HG02588 (cell line): Measurements from ENCODE around the gene SPATS2L.

Experiments
- ATAC-seq: cut with Tn5 transposase; IDR thresholded peaks from one replicate; pipeline ENCODE4 v1.9.1; 2021; ENCODE audit warnings: mild to moderate bottlenecking, moderate library complexity; ENCODE audit not compliant: unreplicated experiment

The SPATS2L gene

GRCh38 chr2:200488169-200488568 lies 181.7 kb downstream of the SPATS2L start:
- ATAC-seq = no peak

GRCh38 chr2:200490001-200490400 lies 183.5 kb downstream of the SPATS2L start:
- no peak for ATAC-seq

DNA sequence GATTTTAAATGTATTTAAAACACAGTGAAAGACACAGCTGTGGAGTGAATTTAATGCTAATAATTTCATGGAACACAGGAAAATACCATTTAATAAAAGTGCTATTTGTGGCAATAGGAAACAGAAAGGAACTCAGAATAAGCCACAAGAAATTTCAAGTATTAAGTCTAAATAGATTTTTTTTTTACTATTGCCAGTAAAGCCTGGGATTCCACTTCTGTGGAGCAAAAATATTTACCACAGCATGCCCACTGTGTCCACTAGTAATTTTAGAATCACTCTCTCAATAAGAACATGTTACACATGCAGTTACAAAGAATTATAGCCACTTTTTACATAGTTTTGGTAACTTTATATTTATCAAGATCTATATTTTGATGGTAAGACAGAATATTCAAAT lies 186.2 kb downstream of the SPATS2L start:
- ATAC-seq = no peak

DNA sequence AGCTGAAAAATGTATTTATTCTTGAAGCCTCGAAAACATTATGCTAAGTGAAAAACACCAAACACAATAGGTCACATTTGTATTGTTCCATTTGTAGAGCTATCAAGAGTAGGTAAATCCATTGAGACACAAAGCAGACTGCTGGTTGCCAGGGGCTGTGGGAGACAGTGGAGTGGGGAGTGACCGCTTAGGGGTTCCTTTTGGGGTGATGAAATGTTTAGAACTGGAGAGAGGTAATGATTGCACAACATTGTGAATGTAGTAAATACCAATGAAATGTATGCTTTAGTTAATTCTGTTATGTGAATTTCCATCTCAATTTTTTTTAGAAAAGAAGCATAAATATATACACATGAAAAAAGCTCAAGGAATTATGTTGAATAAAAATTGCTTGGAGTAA lies 187.6 kb downstream of the SPATS2L start:
- no peak for ATAC-seq

DNA sequence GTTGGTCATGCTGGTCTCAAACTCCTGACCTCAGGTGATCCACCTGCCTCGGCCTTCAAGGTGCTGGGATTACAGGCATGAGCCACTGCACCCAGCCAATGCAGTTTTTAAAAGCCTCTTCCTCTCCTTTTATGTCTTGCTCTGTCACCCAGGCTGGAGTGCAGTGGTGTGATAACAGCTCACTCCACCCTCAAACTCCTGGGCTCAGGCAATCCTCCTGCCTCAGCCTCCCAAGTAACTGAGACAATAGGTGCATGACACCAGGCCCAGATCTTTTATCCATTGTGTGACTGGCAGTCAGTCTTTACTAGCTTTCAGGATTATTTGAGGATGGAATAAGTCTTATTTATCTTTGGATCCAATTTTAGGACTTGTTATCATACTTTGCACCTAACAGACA lies 190.2 kb downstream of the SPATS2L start:
- no peak for ATAC-seq

DNA sequence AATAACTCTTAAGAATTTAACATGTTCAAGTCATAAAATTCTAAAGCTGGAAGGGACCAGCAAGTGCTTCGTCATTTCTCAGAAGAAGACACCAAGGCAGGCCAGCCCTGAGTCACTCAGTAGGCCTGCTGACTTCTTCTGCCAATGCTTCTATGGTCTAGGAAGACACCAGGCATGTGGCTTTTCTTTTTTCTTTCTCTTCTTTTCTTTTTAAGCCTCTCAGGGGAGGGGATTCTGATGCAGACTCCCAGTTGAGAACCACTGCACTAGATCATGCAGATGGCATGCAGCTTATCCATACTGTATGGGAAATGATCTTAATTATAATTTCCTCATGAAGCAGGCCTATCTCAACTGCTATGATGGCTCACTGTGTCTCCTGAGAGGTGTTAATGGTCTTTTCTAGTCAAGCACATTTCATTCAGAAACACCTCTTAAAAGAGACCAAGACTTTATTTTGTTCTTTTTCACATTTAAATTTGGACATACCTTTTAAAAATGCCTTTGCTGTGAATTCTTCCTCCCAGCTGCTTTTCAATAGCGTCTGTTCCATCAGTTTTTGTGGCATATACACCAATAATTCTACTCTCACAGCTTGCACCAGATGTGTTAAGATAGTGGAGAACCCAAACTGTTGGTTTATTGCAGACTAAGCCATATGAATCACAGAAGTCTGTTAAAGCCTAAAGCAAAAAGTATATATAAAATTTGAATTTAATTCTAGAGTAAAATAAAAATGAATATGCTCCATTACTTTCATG lies 192.1 kb downstream of the SPATS2L start:
- no peak for ATAC-seq

DNA sequence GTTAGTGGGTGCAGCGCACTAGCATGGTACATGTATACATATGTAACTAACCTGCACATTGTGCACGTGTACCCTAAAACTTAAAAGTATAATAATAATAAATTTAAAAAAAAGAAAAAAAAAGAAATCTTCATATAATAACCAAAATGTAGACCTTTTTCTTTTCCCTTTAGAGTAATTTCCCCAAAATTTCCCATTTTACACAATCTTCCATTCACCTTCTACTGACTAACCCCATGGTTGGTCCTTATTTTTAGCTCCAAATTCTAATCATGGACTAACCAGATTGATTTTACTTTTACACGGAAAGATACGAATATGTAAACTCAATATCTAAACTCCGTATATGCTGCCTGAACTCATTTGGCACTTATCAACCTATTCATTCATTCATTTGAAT lies 195.7 kb downstream of the SPATS2L start:
- ATAC-seq = no peak

GRCh38 chr2:200506679-200507078 lies 200.2 kb downstream of the SPATS2L start:
- no peak for ATAC-seq

GRCh38 chr2:200507179-200507578 lies 200.7 kb downstream of the SPATS2L start:
- no peak for ATAC-seq

DNA sequence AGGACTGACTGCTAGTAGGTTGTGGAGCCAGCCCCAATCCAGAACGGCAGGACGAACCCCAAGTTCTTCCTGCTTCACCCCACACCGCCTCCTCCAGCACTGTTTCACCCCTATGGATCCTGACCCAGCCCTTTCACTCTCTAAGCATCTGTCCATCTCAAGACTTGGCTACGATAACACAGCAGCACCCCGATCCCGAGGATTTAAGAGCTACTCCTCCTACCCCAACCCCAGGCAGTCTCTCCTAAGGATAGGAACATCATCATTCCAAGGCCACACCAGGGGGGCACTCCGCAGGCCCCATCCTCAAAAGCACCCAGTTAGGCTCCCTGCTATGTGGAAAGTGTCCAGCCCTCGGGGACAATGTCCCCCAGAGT lies 202.7 kb downstream of the SPATS2L start:
- no peak for ATAC-seq

GRCh38 chr2:200509612-200510433 lies 203.3 kb downstream of the SPATS2L start, which contains the start of gene KCTD18:
TSS of gene KCTD18 (minus strand) at chr2:200510068. CDS start at chr2:200507016, 3,052 bp downstream.
- ATAC-seq = peak; percentile 99

DNA sequence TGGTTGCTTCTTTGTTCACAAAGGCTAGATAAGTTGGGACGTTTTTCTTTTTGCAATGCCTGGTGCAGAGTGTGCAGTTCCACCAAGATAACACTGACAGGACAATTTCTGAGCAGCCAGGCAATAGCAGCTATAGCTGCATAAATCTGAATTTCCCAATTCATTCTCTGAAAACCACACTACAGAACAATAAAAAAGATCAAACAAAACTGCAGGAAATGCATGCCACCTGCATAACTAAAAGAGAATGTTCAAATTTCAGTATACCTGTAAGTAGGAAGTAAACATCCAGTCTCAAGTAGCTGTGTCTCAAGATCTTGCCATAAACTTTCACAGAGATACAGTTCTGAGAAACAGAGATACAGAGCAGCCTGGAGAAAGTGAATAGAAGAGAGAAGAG lies 208.7 kb downstream of the SPATS2L start:
- ATAC-seq = no peak

DNA sequence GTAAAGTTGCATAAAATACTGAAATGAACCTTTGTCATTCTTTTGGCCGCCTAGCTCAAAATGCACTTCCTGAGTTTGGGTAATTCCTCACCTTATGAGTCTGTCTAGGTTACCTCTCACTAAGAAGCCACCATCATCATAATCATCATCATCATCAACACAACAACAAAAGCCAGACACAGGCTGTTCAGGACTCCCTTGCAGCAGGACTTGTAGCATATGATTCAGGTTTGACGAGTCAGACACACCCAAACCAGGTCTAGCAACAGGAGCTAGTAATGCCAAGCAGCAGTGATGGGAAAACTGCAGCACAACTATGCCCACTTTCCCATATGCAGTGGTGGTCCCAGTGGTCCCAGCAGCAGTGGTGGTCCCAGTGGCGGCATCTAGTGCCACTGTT lies 216.7 kb downstream of the SPATS2L start:
- ATAC-seq = no peak

DNA sequence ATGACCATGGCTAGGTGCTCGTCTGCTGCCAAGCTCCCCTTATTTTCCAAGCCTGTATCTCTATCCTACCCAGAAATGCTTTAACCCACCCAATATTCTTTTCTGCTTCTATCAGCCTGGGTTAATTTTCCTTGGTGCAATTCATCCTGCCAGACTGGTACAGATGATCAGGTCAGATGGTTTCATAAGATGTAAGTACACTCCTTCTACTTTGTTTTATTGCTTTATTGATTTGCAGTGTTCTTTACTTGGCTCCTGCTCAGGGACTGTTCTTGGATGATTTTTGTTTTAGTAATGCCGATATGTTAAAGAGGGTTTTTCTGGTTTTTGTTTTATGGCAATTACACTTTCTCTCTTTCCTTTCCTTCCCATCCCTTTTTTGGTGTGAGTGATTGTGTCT lies 217.1 kb downstream of the SPATS2L start:
- no peak for ATAC-seq

DNA sequence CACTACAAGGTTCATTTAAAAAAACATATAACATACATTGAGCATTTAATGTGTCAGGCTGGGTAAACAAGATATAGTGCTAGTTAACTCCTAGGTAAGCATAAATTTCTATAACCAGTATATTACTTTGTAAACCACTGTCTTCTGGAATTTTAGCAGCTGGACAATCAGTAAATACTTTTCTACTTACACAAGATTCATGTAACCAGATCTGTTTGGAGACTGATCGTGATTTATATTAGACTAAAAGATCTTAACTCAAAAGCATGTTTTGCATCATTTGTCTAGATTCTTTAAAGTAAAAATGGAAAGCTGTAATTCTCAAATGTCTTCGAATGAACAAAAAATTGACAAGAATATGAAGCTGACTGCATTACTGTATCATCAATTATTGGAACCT lies 218.6 kb downstream of the SPATS2L start:
- ATAC-seq = no peak

- ATAC-seq = no peak
These were observed 219.0 kb downstream of the SPATS2L start for GRCh38 chr2:200525551-200525881.

DNA sequence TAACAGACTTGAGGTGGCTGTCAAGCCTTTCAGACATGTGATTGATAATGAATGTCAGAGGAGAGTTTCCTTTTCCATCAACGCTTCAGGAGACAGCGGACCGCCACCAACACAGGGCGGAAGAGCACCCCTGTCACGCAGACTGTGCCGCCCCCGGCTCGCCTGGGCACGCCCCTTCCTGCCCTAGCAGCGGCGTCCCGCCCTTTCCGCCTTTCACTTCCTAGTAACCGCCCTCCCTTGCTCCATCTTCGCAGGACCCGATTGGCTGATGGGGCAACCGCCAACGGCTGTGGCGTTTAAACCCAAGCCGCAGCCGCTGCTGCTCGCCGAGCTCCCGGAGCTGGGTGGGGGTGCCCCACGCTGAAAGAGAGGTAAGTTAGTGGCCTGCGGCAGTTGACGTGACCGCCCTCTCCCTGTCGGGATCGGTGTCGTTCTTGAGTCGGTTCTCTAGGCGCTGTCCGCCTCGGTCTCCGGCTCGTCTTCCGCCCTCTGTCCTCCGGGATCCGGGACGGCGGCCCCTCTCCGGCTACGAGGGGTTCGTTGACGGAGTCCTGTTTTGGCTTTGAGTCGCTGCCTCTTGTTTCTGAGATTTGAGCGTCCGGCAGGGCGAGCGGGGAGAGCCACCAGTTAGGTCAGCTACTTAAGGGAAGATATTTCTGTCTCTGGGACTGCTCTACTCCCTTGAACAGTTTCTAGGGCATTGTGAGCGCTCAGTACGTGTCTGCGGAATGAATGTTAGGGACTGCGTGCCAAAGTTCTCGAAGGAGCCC lies 219.6 kb downstream of the SPATS2L start, which contains the start of gene SGO2:
Gene SGO2 (plus strand): TSS at position 326 of the 770 bp plus-strand sequence. CDS start 6,769 bp downstream, outside the sequence.
- ATAC-seq = peak; percentile 100

DNA sequence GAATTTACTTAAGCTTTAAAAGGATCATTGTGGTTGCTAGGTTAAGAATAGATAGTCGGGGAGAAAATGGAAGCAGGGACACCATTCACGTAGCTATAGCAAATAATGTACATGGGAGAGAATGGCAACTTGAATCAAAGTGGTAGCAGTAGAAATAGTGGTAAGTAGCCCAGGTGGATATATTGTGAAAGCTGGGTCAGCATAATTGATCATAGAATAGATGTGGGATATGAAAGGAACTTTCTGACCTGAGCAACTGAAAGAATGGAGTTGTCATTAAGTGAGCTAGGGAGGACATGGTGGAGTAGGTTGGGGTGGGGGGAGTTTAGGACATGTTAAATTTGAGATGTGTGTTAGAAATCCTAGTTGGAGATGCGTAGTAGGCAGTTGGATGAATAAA lies 221.7 kb downstream of the SPATS2L start:
- ATAC-seq = no peak
